GM19099 (cell line): ENCODE measurements around the gene RGS19.

Experiments
- POLR2A ChIP-seq: IDR thresholded peaks from 3 replicates; pipeline ENCODE4 v1.6.1; 2011; ENCODE audit warnings: low read depth; ENCODE audit not compliant: insufficient read length; ENCODE audit errors: extremely low read depth

The RGS19 gene

DNA sequence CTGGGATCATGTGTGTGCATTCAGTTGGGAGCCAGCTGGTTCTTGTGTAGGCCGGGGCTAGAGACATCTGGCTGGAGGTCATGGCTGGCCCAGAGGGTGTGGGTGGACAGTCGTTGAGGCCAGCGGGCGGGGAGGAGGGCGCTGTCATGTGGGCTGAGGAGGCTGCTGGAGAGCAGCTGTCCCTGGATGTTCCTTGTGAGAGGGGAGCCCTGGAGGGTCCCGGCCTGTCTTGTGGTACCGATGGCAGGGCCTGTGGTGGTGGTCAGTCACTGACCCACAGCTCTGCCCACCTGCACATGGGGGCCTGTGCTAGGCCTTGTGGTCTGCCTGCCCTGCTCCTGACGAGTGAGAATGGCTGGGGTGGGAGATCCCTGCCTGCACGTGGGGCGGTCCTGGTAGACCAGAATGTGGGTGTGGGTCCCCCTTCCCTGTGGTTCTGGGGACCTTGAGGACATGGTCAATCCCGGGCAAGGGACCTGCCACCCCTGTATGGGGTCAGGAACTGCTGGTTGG lies 45.3 kb downstream of the RGS19 start:
- TF ChIP-seq POLR2A = no peak

- no peak for TF ChIP-seq POLR2A
Measured at GRCh38 chr20:64032706-64033624, 46.4 kb downstream of the RGS19 start.

DNA sequence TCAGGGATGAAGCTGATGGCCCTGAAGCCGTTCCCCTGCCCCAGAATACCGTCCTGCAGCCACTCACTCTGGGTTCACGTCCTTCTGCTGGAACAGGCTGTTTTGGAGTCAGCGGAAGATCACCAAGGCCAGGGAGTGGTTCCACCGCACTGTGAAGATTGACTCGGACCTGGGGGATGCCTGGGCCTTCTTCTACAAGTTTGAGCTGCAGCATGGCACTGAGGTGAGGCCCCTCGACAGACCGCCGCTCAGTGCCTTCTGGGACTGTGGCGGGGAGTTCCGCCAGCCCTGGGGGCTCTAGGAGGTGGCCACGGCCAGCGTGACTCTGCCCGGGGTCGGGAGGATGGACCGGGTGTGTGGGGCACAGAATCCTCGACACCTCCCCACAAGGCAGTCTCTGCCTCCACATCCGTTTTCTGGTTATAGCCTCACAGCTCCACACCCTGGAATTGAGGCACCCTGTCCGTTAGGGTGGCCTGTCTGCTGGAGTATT lies 47.5 kb downstream of the RGS19 start:
- no peak for TF ChIP-seq POLR2A

- TF ChIP-seq POLR2A = no peak
Measured at GRCh38 chr20:64030371-64031134, 48.8 kb downstream of the RGS19 start.

DNA sequence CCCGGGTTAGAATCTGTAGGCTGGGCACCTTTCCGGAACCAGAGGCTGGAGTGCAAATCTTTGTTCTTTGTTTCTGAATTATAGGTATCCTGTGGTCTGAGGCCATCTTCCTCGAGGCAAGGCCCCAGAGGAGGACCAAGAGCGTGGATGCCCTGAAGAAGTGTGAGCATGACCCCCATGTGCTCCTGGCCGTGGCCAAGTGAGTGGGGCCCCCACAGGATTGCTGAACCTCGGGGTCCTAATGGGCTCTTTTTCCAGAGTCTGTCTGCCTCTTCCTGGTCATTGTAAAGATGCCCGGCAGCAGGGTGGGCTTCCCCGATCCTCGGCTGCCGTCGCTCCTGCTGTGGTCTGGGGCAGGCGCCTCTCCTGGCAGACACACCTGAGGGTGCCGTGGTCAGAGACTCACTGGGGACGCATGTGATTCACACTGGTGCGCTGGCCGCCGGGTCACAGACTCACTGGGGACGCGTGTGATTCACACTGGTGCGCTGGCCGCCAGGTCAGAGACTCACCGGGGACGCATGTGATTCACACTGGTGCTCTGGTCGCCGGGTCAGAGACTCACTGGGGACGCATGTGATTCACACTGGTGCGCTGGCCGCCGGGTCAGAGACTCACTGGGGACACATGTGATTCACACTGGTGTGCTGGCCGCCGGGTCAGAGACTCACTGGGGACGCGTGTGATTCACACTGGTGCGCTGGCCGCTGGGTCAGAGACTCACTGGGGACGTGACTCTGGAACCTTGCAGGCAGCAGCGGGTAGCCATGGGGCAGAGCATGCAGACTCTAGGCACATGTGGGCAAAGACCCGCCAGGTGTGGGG lies 49.8 kb downstream of the RGS19 start:
- TF ChIP-seq POLR2A = no peak

DNA sequence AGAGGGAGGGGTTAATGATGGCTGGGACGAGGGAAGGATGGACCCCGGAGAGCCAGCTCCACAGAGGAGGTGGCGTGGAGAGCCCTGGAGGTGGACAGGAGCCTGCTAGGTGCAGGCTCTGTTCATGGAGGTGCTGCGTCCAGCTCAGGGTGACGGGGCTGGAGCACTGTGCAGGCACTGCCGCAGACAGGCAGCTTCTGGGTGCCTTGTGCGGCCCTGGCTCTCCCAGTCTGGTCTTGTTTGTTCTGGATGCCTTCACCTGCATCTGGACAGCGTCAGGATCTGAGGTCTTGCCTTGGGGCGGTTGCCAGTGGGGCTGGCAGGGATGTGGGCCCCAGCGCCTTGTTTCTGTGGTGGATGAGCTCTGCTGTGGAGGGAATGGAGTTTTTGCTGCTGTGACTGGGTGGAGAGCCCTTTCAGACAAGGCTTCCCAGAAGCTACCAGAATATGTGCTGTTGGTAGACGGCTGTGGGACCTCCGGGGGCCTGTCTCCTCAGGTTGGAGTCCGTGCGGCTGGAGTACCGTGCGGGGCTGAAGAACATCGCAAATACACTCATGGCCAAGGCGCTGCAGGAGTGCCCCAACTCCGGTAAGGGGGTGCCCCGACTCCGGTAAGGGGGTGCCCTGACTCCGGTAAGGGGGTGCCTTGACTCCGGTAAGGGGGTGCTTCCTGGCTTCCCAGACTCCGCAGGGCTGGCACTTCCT lies 51.2 kb downstream of the RGS19 start:
- no peak for TF ChIP-seq POLR2A

- TF ChIP-seq POLR2A = no peak
Measured at GRCh38 chr20:64025826-64026412, 53.4 kb downstream of the RGS19 start.

DNA sequence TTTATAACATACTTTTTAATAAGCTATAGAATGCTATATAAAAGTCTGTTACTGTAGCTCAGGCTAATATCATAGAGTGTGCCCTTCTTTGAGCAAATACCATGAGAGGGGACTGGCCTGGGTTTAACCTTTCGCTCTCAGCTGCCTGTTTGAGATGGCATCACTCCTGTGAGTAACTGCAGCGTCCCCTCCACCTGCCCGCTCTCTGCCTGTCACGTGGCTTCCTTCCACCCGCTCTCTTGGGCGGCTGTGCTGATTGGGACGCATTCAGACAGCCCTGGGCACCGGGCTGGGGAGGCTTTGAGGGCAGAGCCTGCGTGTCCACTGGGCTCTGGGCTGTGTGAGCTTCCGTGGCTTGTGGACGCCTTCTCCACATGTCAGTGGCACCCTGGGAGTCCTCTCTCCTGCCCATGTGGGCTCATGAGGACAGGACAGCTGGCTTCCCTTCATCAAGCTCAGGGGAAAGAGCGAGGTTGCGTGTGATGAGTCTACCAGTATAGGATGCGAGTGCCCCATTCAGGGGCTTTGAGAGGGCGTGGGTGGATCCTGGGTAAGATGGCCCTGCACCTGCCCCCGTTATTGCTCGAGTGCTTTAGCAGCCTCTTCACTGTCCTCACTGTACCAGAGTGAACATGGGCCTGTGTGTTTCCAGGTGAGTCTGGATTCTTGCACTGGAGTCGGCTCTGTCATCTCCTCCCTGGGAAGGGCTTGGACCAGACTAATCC lies 54.1 kb downstream of the RGS19 start:
- TF ChIP-seq POLR2A = no peak

GRCh38 chr20:64024141-64024990 lies 55.0 kb downstream of the RGS19 start:
- no peak for TF ChIP-seq POLR2A

GRCh38 chr20:64023361-64024140 lies 55.8 kb downstream of the RGS19 start:
- TF ChIP-seq POLR2A = no peak
